Uterus (tissue), 4 donors: Measurements from ENCODE around the gene TRIOBP. TPM values are rescaled to one million over a fixed set of nuclear protein-coding genes. Genes with fewer than 3 reads are reported as not detected.
A peak's percentile ranks its signal among the peaks of the same experiment; 100 is the strongest.

Experiments
- DNase-seq, 2 donors: peaks; one replicate each; pipeline ENCODE4 v3.0.0-alpha.2; 2019 to 2020
- H3K27ac ChIP-seq, 2 donors: fragments of 200-600 bp; sonication (generic); 1 replicate in 1 of 2; 2 replicates in 1 of 2; pipeline ENCODE4 v1.5.1; 2016 to 2018
- H3K27me3 ChIP-seq, 2 donors: fragments of 200-600 bp; sonication (generic); one replicate each; pipeline ENCODE4 v1.5.1; 2018 to 2019; ENCODE audit warnings: control low read depth in 1 of 2
- H3K36me3 ChIP-seq, 2 donors: fragments of 200-600 bp; sonication (generic); one replicate each; pipeline ENCODE4 v1.5.1; 2019; ENCODE audit warnings: control low read depth in 1 of 2
- H3K4me1 ChIP-seq, 2 donors: fragments of 200-600 bp; sonication (generic); one replicate each; pipeline ENCODE4 v1.5.1; 2018 to 2019; ENCODE audit warnings: control low read depth in 1 of 2
- H3K4me3 ChIP-seq, 2 donors: fragments of 200-600 bp; sonication (generic); 1 replicate in 1 of 2; 2 replicates in 1 of 2; pipeline ENCODE4 v1.5.1; 2018 to 2019; ENCODE audit warnings: mild to moderate bottlenecking in 1 of 2
- H3K9me3 ChIP-seq, 2 donors: fragments of 200-600 bp; sonication (generic); one replicate each; pipeline ENCODE4 v1.5.1; 2019; ENCODE audit warnings: control low read depth in 1 of 2
- CTCF ChIP-seq, 4 experiments: fragments of 200-600 bp in 2 of 4; fragments of 450-650 bp in 2 of 4; sonication (generic) in 2 of 4; IDR thresholded peaks; one replicate each; pipeline ENCODE4 v1.5.1; 2016 to 2019; ENCODE audit warnings: antibody characterized with exemption in 4 of 4, mild to moderate bottlenecking in 2 of 4, moderate library complexity in 1 of 4
- POLR2A ChIP-seq, 2 donors: fragments of 450-650 bp; IDR thresholded peaks; one replicate each; pipeline ENCODE4 v1.6.1; 2016; ENCODE audit warnings: antibody characterized with exemption in 2 of 2, mild to moderate bottlenecking in 1 of 2, moderate library complexity in 1 of 2
- intact Hi-C: fragments of 100-400 bp; cut with DNase I; formaldehyde crosslinking; loops from one replicate; pipeline ENCODE4 v1.15.1; 2023; ENCODE audit warnings: low total_unique reads
- total RNA-seq, 4 donors: library from RNA; depleted of rRNA in 3 of 4; stranded (reverse); fragments of >200 nt in 3 of 4; gene quantifications; one replicate each; pipeline versions ENCODE4 v1.1.0 to v1.2.4, GENCODE V29; 2014 to 2023
- donor health status: DM: yes; HTN: yes; CAD: no.

TRIOBP gene
- total RNA-seq, 4 donors from 2014 or later: 56.2 to 177 (median 127) TPM

- no peak overlapping the region for H3K4me3 ChIP-seq
- TF ChIP-seq POLR2A (IDR thresholded peaks at IDR 0.05): no peak
- no peaks in the 10 kb centered on the region for H3K36me3 ChIP-seq
Measured at GRCh38 chr22:37771081-37771480, 74.2 kb downstream of the TRIOBP start.

GRCh38 chr22:37771702-37772427 is 75.0 kb downstream of the TRIOBP start:
- DNase-seq: no peak
- H3K36me3 ChIP-seq: no peaks in the 10 kb centered on the region

More at GRCh38 chr22:37771081-37771480, 74.2 kb downstream of the TRIOBP start:
- no peak overlapping the region for H3K27ac ChIP-seq
- H3K9me3 ChIP-seq: no peaks in the 10 kb centered on the region
- intact Hi-C loops: no loop called here
- H3K4me1 ChIP-seq: no peaks in the 10 kb centered on the region
- DNase-seq: no peak
- no peaks in the 10 kb centered on the region for H3K27me3 ChIP-seq

GRCh38 chr22:37774728-37775127 is 77.9 kb downstream of the TRIOBP start:
- no peaks in the 10 kb centered on the region for H3K36me3 ChIP-seq
- no peaks in the 10 kb centered on the region for H3K27me3 ChIP-seq
- H3K9me3 ChIP-seq: no peaks in the 10 kb centered on the region
- H3K27ac ChIP-seq: no peak overlapping the region
- no peaks in the 10 kb centered on the region for H3K4me1 ChIP-seq
- no peak for DNase-seq
- H3K4me3 ChIP-seq: no peak overlapping the region
- intact Hi-C loops: no loop called here
- TF ChIP-seq POLR2A (IDR thresholded peaks at IDR 0.05) (no peak), CTCF (IDR thresholded peaks at IDR 0.05) (no peak)

More at GRCh38 chr22:37771702-37772427, 75.0 kb downstream of the TRIOBP start:
- TF ChIP-seq POLR2A (IDR thresholded peaks at IDR 0.05) (no peak), CTCF (IDR thresholded peaks at IDR 0.05) (no peak)
- intact Hi-C loops: no loop called here
- H3K27me3 ChIP-seq: no peaks in the 10 kb centered on the region
- no peaks in the 10 kb centered on the region for H3K4me1 ChIP-seq
- no peak overlapping the region for H3K27ac ChIP-seq
- no peaks in the 10 kb centered on the region for H3K9me3 ChIP-seq
- H3K4me3 ChIP-seq: no peak overlapping the region

- Histone ChIP-seq H3K36me3 (no peaks in the 10 kb centered on the region), H3K4me1 (no peaks in the 10 kb centered on the region), H3K9me3 (no peaks in the 10 kb centered on the region), H3K27me3 (no peaks in the 10 kb centered on the region), H3K27ac (peak overlapping the region; percentile 44 to 59), H3K4me3 (no peak overlapping the region)
- TF ChIP-seq POLR2A (IDR thresholded peaks at IDR 0.05) (no peak), CTCF (IDR thresholded peaks at IDR 0.05) (no peak)
- no peak for DNase-seq
- intact Hi-C loops: no loop called here
Measured at GRCh38 chr22:37775785-37776638, 79.2 kb downstream of the TRIOBP start.

- no peaks in the 10 kb centered on the region for H3K9me3 ChIP-seq
- intact Hi-C loops: no loop called here
- H3K27ac ChIP-seq: peak overlapping the region; percentile 44 to 59
Measured at GRCh38 chr22:37776639-37777005, 79.8 kb downstream of the TRIOBP start.

More at GRCh38 chr22:37776639-37777005, 79.8 kb downstream of the TRIOBP start:
- no peak overlapping the region for H3K4me3 ChIP-seq
- no peaks in the 10 kb centered on the region for H3K4me1 ChIP-seq
- H3K27me3 ChIP-seq: no peaks in the 10 kb centered on the region
- H3K36me3 ChIP-seq: no peaks in the 10 kb centered on the region
- TF ChIP-seq CTCF (IDR thresholded peaks at IDR 0.05) (no peak), POLR2A (IDR thresholded peaks at IDR 0.05) (no peak)
- no peak for DNase-seq
